ENCODE measurements around the gene AFF3.
A peak's percentile ranks its signal among the peaks of the same experiment; 100 is the strongest.

Gene AFF3

DNA sequence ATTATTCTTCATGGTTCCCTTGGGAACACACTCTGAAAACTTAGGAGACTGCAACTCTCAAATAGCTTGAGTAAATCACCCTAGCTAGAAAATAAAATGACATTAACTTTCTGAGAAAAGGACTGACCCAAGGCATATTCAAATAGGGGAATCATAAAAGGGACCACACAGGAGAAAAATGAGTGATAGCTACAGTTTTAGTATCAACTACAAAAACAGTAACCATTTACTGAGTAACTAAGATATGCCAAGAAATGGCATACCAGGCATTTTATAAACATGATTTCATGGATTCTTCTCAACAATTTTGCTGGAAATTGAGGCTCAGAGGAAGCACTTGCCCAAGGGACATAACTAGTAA, 84.5 kb downstream of the AFF3 start:
- TF ChIP-seq, protein P1, sequence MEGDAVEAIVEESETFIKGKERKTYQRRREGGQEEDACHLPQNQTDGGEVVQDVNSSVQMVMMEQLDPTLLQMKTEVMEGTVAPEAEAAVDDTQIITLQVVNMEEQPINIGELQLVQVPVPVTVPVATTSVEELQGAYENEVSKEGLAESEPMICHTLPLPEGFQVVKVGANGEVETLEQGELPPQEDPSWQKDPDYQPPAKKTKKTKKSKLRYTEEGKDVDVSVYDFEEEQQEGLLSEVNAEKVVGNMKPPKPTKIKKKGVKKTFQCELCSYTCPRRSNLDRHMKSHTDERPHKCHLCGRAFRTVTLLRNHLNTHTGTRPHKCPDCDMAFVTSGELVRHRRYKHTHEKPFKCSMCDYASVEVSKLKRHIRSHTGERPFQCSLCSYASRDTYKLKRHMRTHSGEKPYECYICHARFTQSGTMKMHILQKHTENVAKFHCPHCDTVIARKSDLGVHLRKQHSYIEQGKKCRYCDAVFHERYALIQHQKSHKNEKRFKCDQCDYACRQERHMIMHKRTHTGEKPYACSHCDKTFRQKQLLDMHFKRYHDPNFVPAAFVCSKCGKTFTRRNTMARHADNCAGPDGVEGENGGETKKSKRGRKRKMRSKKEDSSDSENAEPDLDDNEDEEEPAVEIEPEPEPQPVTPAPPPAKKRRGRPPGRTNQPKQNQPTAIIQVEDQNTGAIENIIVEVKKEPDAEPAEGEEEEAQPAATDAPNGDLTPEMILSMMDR (conservative IDR thresholded peaks at IDR 0.05; ENCODE audit: low read depth, low read length), result no peak
- peak; percentile 23 for DNase-seq (ENCODE audit: low read depth)

DNA sequence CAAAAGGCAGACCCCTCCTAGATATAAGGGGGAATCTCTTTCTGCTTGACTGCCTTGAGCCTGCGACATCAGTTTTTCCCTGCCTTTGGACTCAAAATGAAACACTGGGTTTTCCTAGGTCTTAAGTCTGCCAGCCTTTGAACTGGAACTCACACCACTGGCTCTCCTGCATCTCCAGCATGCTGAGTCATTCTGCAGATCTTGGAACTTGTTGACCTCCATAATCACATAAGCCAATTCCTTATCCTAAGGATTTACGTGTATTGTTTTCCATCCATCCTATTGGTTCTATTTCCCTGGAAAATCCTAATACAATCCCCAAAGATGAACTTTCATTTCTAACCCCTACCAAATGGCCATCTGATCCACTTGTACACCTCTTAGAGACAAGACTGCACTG, 88.0 kb downstream of the AFF3 start:
- H3K4me3 ChIP-seq (ENCODE audit: low read depth, low read length), result no peak overlapping the region
- TF ChIP-seq, protein P1 (conservative IDR thresholded peaks at IDR 0.05; ENCODE audit: low read depth, low read length), result no peak
- no peak for DNase-seq (ENCODE audit: low read depth)

More for the DNA sequence above, 84.5 kb downstream of the AFF3 start:
- no peak overlapping the region for H3K4me3 ChIP-seq (ENCODE audit: low read depth, low read length)

DNA sequence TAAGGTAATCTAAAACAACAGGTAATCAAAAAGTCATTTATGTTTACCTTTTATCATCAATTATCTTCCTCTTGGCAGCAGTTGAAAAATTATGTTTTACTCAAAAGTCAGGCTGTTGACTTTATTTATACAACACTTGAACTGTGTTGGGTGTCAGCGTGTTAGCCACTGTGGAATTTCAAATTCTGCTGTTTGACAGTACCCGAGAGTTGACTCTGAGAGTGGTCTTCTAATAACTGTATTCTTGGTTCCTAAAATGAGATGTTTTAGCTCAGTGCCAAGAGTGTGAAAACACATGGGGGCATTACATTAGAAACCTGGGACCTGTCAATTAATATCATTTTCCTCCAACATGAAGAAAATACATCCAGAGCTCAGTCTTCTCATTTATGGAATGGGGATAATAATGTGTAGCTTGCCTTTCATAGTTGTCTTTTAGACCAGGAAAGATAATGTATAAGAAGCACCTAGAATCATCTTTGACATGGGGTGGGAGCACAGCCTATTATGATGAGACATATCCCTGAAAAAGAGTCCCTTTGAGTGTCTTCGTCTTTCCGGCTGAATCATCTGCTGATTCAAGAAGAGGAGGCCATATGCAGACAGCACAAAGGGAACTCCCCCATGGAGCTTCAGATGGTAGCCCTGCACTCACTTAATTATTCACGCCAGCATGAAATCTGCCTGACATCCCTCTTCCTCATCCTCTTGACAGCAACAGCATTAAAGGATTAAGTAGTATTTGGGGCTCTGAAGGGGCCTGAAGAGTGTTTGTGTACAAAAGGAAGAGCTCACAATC, 89.1 kb downstream of the AFF3 start:
- no peak for DNase-seq (ENCODE audit: low read depth)
- H3K4me3 ChIP-seq (ENCODE audit: low read depth, low read length), result no peak overlapping the region
- TF ChIP-seq, protein P1 (conservative IDR thresholded peaks at IDR 0.05; ENCODE audit: low read depth, low read length), result no peak

DNA sequence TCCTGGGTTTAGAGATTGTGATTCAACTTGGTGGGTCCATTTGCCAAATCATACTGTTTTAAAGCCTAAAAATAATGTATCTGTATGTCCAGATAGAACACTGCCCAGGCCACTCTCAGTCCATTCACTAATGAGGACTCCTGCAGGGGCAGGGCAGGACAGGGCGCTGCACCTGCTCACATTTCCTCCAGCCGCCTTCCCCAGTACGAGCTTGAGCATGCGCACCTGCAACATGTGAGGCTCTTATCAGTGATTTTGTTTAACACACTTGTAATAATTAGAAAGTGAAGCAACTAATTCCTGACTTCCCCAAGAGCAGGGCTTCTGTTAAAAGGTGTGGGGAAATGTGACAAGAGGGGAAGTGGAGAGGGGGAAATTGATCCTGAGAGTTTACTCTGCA, 89.7 kb downstream of the AFF3 start:
- no peak for DNase-seq (ENCODE audit: low read depth)
- TF ChIP-seq, protein P1 (conservative IDR thresholded peaks at IDR 0.05; ENCODE audit: low read depth, low read length), result no peak
- H3K4me3 ChIP-seq (ENCODE audit: low read depth, low read length), result no peak overlapping the region

DNA sequence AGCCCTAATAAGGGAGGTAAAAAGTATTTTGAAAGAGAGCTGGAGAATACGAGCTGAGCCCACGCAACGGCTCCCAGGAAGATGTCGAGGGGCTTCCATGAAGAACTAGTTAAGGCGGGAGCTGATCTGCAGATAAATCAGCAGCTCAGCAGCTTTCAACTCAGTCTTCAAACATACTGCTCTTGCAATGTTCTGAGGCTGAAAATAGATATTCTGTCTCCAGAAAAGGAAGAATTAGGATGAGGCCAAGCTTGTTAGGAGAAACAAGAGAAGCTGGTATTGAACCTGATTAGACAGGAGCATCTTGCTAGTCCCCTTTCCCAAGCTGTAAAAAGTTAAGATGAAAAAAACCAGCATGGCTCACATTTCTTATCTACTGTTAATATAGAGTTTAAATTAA, 91.1 kb downstream of the AFF3 start:
- TF ChIP-seq, protein P1 (conservative IDR thresholded peaks at IDR 0.05; ENCODE audit: low read depth, low read length), result no peak
- DNase-seq (ENCODE audit: low read depth), result no peak
- no peak overlapping the region for H3K4me3 ChIP-seq (ENCODE audit: low read depth, low read length)

DNA sequence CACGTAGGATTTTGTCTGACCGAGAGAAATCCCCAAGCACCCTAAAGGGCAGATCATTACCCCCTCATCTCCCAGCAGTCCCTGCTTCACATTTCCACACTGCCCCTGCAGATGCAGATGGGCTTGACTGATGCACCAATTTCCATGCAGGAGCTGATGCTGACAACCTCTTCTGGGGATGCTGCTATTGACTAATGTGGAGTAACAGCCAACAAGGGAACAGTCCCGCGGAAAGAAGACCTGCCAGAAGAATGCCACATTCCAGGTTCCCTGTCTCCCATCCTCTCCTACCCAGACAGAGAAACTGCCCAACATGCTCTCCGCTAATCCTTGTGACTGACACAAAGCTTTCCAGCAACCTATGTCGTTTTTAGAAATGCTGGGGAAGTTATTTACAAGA, 91.7 kb downstream of the AFF3 start:
- TF ChIP-seq, protein P1 (conservative IDR thresholded peaks at IDR 0.05; ENCODE audit: low read depth, low read length), result no peak
- DNase-seq (ENCODE audit: low read depth), result no peak
- no peak overlapping the region for H3K4me3 ChIP-seq (ENCODE audit: low read depth, low read length)

All from choroid plexus epithelial cell (primary cell).